H9 (cell line): ENCODE results near the gene SPATA1. TPM values are rescaled to one million over a fixed set of nuclear protein-coding genes. Genes with fewer than 3 reads are reported as not detected.

Source experiments
- DNase-seq: peaks from one replicate; pipeline ENCODE4 v3.0.0-alpha.2; 2017
- H2AFZ ChIP-seq: one replicate; pipeline ENCODE4 v1.6.1; 2013; ENCODE audit warnings: mild to moderate bottlenecking, low read length, control low read depth, moderate library complexity
- H2AK5ac ChIP-seq: 2 replicates; pipeline ENCODE4 v1.6.1; 2013; ENCODE audit warnings: low read length, control low read depth, mixed read lengths; ENCODE audit not compliant: insufficient read length
- H2BK120ac ChIP-seq: one replicate; pipeline ENCODE4 v1.6.1; 2013; ENCODE audit warnings: low read depth, mild to moderate bottlenecking, low read length, control low read depth, inconsistent platforms; ENCODE audit not compliant: poor library complexity, severe bottlenecking
- H2BK12ac ChIP-seq: 2 replicates; pipeline ENCODE4 v1.6.1; 2013; ENCODE audit warnings: low read length, control low read depth, mixed read lengths, low read depth; ENCODE audit not compliant: insufficient read length
- H2BK15ac ChIP-seq: 2 replicates; pipeline ENCODE4 v1.6.1; 2013; ENCODE audit warnings: low read depth, low read length, control low read depth
- H2BK20ac ChIP-seq: one replicate; pipeline ENCODE4 v1.6.1; 2013; ENCODE audit warnings: low read depth, mild to moderate bottlenecking, low read length, control low read depth, inconsistent platforms; ENCODE audit not compliant: poor library complexity, severe bottlenecking
- H2BK5ac ChIP-seq: 2 replicates; pipeline ENCODE4 v1.6.1; 2013; ENCODE audit warnings: low read length, control low read depth, mixed read lengths; ENCODE audit not compliant: insufficient read length
- H3K14ac ChIP-seq: 2 replicates; pipeline ENCODE4 v1.6.1; 2013; ENCODE audit warnings: low read length, control low read depth; ENCODE audit not compliant: insufficient read depth
- H3K18ac ChIP-seq: 2 replicates; pipeline ENCODE4 v1.6.1; 2013; ENCODE audit warnings: low read depth, mild to moderate bottlenecking, mixed read lengths, low read length, control low read depth; ENCODE audit not compliant: insufficient read length
- H3K23ac ChIP-seq: 2 replicates; pipeline ENCODE4 v1.6.1; 2013; ENCODE audit warnings: low read length, control low read depth, mixed read lengths, low read depth; ENCODE audit not compliant: insufficient read length
- H3K23me2 ChIP-seq: 2 replicates; pipeline ENCODE4 v1.6.1; 2013; ENCODE audit warnings: low read depth, mild to moderate bottlenecking, mixed read lengths, low read length, control low read depth; ENCODE audit not compliant: insufficient read length, poor library complexity, severe bottlenecking
- H3K27ac ChIP-seq: 2 replicates; pipeline ENCODE4 v1.5.1; 2013; ENCODE audit warnings: low read length, control low read depth, mixed read lengths, low read depth; ENCODE audit not compliant: insufficient read length
- H3K27me3 ChIP-seq: 2 replicates; pipeline ENCODE4 v1.6.1; 2013; ENCODE audit warnings: low read length, control low read depth, inconsistent platforms; ENCODE audit not compliant: insufficient read depth
- H3K4ac ChIP-seq: 2 replicates; pipeline ENCODE4 v1.6.1; 2013; ENCODE audit warnings: low read depth, mild to moderate bottlenecking, control low read depth, inconsistent platforms, low read length, moderate library complexity
- H3K4me1 ChIP-seq: 2 replicates; pipeline ENCODE4 v1.6.1; 2013; ENCODE audit warnings: low read length, control low read depth, inconsistent platforms; ENCODE audit not compliant: insufficient read depth
- H3K4me2 ChIP-seq: 2 replicates; pipeline ENCODE4 v1.6.1; 2013; ENCODE audit warnings: low read length, control low read depth, mixed read lengths; ENCODE audit not compliant: insufficient read length, insufficient read depth
- H3K56ac ChIP-seq: 2 replicates; pipeline ENCODE4 v1.6.1; 2013; ENCODE audit warnings: low read depth, mild to moderate bottlenecking, mixed read lengths, low read length, control low read depth; ENCODE audit not compliant: insufficient read length
- H3K79me1 ChIP-seq: 2 replicates; pipeline ENCODE4 v1.6.1; 2013; ENCODE audit warnings: low read depth, mild to moderate bottlenecking, moderate library complexity, low read length, control low read depth, inconsistent platforms; ENCODE audit not compliant: insufficient read depth, poor library complexity, severe bottlenecking
- H3K79me2 ChIP-seq: 2 replicates; pipeline ENCODE4 v1.6.1; 2013; ENCODE audit warnings: low read length, control low read depth, inconsistent platforms; ENCODE audit not compliant: insufficient read depth
- H3K9ac ChIP-seq: 2 replicates; pipeline ENCODE4 v1.6.1; 2013; ENCODE audit warnings: low read length, control low read depth, mixed read lengths; ENCODE audit not compliant: insufficient read length; ENCODE audit errors: extremely low read depth
- H3K9me3 ChIP-seq: one replicate; pipeline ENCODE4 v1.6.1; 2013; ENCODE audit warnings: low read depth, low read length, inconsistent platforms; ENCODE audit not compliant: control insufficient read depth
- H3T11ph ChIP-seq: one replicate; pipeline ENCODE4 v1.6.1; 2013; ENCODE audit warnings: mild to moderate bottlenecking, low read length, control low read depth, inconsistent platforms
- H4K20me1 ChIP-seq: one replicate; pipeline ENCODE4 v1.6.1; 2013; ENCODE audit not compliant: control insufficient read depth, insufficient read length, insufficient read depth
- H4K5ac ChIP-seq: 2 replicates; pipeline ENCODE4 v1.6.1; 2013; ENCODE audit warnings: low read depth, mild to moderate bottlenecking, mixed read lengths, low read length, control low read depth; ENCODE audit not compliant: insufficient read length
- H4K8ac ChIP-seq: replicated peaks from 2 replicates; pipeline ENCODE4 v1.6.1; 2013; ENCODE audit warnings: low read length, control low read depth, mixed read lengths, low read depth; ENCODE audit not compliant: insufficient read length
- H4K91ac ChIP-seq: 2 replicates; pipeline ENCODE4 v1.6.1; 2013; ENCODE audit warnings: low read depth, mild to moderate bottlenecking, moderate library complexity, mixed read lengths, low read length, control low read depth; ENCODE audit not compliant: insufficient read length
- H3K27ac Mint-ChIP-seq, 3 experiments: 2 replicates in 2 of 3; 3 replicates in 1 of 3; pipeline ENCODE4 v1.8.0; 2020 to 2021; ENCODE audit warnings: mixed read lengths in 3 of 3, mild to moderate bottlenecking in 1 of 3, moderate library complexity in 1 of 3
- H3K27me3 Mint-ChIP-seq: 2 replicates; pipeline ENCODE4 v1.8.0; 2021; ENCODE audit warnings: low read depth, mild to moderate bottlenecking, moderate library complexity, mixed read lengths
- H3K36me3 Mint-ChIP-seq, 3 experiments: 2 replicates in 2 of 3; 3 replicates in 1 of 3; pipeline ENCODE4 v1.8.0; 2020 to 2021; ENCODE audit warnings: low read depth in 3 of 3, mixed read lengths in 3 of 3; ENCODE audit not compliant: insufficient read depth in 1 of 3
- H3K4me1 Mint-ChIP-seq, 2 experiments: 2 replicates each; pipeline ENCODE4 v1.8.0; 2020; ENCODE audit warnings: mixed read lengths in 2 of 2
- H3K4me3 Mint-ChIP-seq, 2 experiments: 2 replicates in 1 of 2; 3 replicates in 1 of 2; pipeline ENCODE4 v1.8.0; 2020 to 2021; ENCODE audit warnings: mild to moderate bottlenecking in 2 of 2, mixed read lengths in 2 of 2, moderate library complexity in 1 of 2
- H3K9me3 Mint-ChIP-seq, 2 experiments: 2 replicates in 1 of 2; 3 replicates in 1 of 2; pipeline ENCODE4 v1.8.0; 2020; ENCODE audit warnings: mild to moderate bottlenecking in 2 of 2, mixed read lengths in 2 of 2, moderate library complexity in 1 of 2
- WGBS: extraction: QIAGEN DNeasy Blood & Tissue Kit; methylation state at CpG from one replicate; pipeline ENCODE4 v1.1.7; 2013; ENCODE audit warnings: missing lambda C conversion rate, low lambda C conversion rate, mixed read lengths; ENCODE audit not compliant: insufficient read length; ENCODE audit errors: extremely low coverage; 5-methylcytosine and 5-hydroxymethylcytosine counted together
- total RNA-seq: library from RNA; stranded (reverse); gene quantifications from 2 replicates; pipeline ENCODE4 v1.2.1, GENCODE V29; 2021
- TF ChIP-seq, protein P1 (sequence below): fragments of 200-600 bp; sonication (generic); conservative IDR thresholded peaks from 3 replicates; pipeline ENCODE4 v1.8.0; 2021; ENCODE audit warnings: antibody characterized with exemption, mild to moderate bottlenecking

SPATA1 gene
- total RNA-seq, 1 experiment from 2014 or later: not detected

GRCh38 chr1:84571150-84571535 lies 65.0 kb downstream of the SPATA1 start:
- no peak for DNase-seq
- H3K23ac ChIP-seq: no peak overlapping the region
- no peak overlapping the region for H2AK5ac ChIP-seq
- no peak overlapping the region for H2BK120ac ChIP-seq
- no peak overlapping the region for H3K56ac ChIP-seq
- no peak overlapping the region for H2BK15ac ChIP-seq
- H3K4me2 ChIP-seq: no peak overlapping the region
- no peak overlapping the region for H2BK20ac ChIP-seq
- H3K9ac ChIP-seq: no peak overlapping the region
- WGBS: no CpG with 5 or more reads among the region's 2 CpGs
- H4K5ac ChIP-seq: no peak overlapping the region
- no peak overlapping the region for H3K4me3 Mint-ChIP-seq
- H3K79me1 ChIP-seq: no peaks in the 10 kb centered on the region
- no peaks in the 10 kb centered on the region for H3K27me3 ChIP-seq
- no peak overlapping the region for H3K27ac Mint-ChIP-seq
- H3K9me3 ChIP-seq: no peaks in the 10 kb centered on the region
- no peak overlapping the region for H3K14ac ChIP-seq
- H2BK5ac ChIP-seq: no peak overlapping the region
- no peak overlapping the region for H2BK12ac ChIP-seq
- H3K18ac ChIP-seq: no peak overlapping the region
- H3K36me3 Mint-ChIP-seq: peaks cover 0 to 13% (median 5%) of the 10 kb centered on the region in 3 experiments; a peak in 4 of 7 replicates
- H3K27me3 Mint-ChIP-seq: peaks cover 16% of the 10 kb centered on the region
- peaks cover 5% of the 10 kb centered on the region for H3K23me2 ChIP-seq
- H3K9me3 Mint-ChIP-seq: no peaks in the 10 kb centered on the region
- no peak overlapping the region for H3K27ac ChIP-seq
- H3K4me1 ChIP-seq: peaks cover 3% of the 10 kb centered on the region; the same call in 1 of the 2 replicates
- H3K4me1 Mint-ChIP-seq: peaks cover 36 to 37% of the 10 kb centered on the region in 2 experiments
- no peaks in the 10 kb centered on the region for H3K79me2 ChIP-seq
- H4K91ac ChIP-seq: no peak overlapping the region
- no peak overlapping the region for H3T11ph ChIP-seq
- no peak overlapping the region for H3K4ac ChIP-seq
- no peaks in the 10 kb centered on the region for H4K20me1 ChIP-seq
- no peak overlapping the region for H2AFZ ChIP-seq
- no peak overlapping the region for H4K8ac ChIP-seq
- TF ChIP-seq, protein P1, sequence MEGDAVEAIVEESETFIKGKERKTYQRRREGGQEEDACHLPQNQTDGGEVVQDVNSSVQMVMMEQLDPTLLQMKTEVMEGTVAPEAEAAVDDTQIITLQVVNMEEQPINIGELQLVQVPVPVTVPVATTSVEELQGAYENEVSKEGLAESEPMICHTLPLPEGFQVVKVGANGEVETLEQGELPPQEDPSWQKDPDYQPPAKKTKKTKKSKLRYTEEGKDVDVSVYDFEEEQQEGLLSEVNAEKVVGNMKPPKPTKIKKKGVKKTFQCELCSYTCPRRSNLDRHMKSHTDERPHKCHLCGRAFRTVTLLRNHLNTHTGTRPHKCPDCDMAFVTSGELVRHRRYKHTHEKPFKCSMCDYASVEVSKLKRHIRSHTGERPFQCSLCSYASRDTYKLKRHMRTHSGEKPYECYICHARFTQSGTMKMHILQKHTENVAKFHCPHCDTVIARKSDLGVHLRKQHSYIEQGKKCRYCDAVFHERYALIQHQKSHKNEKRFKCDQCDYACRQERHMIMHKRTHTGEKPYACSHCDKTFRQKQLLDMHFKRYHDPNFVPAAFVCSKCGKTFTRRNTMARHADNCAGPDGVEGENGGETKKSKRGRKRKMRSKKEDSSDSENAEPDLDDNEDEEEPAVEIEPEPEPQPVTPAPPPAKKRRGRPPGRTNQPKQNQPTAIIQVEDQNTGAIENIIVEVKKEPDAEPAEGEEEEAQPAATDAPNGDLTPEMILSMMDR: no peak
